ENCODE data around the gene HINFP. TPM values are rescaled to one million over a fixed set of nuclear protein-coding genes. Genes with fewer than 3 reads are reported as not detected.

Gene HINFP
- total and polyA plus RNA-seq, 2 of the 8 experiments (the other 6 are each of a cell fraction or from before 2014, with no cell fraction given) = 35.0 to 37.3 TPM

GRCh38 chr11:119089319-119089718 is 32.1 kb upstream of the HINFP start:
- H3K14ac ChIP-seq (ENCODE audit: insufficient read length) = no peak overlapping the region
- H2BK12ac ChIP-seq (ENCODE audit: low read depth, low read length) = no peak overlapping the region
- H2BK5ac ChIP-seq (ENCODE audit: low read depth, low read length) = no peak overlapping the region
- no peak overlapping the region; a peak in 1 of 7 replicates for H3K9ac ChIP-seq (replicated peaks in 1 of 4; ENCODE audit: extremely low read depth in 1 of 4, low read depth in 3 of 4, low read length in 3 of 4)
- H3K4me2 ChIP-seq (ENCODE audit: insufficient read depth in 1 of 2, low read depth in 2 of 2, low read length in 2 of 2) = no peak overlapping the region
- WGBS, 2 experiments (ENCODE audit: extremely low coverage in 1 of 2, insufficient coverage in 1 of 2, insufficient read length in 1 of 2, insufficient replicate concordance in 2 of 2, low coverage in 1 of 2, low lambda C conversion rate in 2 of 2, missing lambda C conversion rate in 1 of 2) = 82% methylated on average over 1 of the region's 1 CpG; no CpG with 5 or more reads in 1 of the 2 experiments
- H3K36me3 ChIP-seq (ENCODE audit: control insufficient read depth in 2 of 4, insufficient read depth in 4 of 4, low read length in 3 of 4) = peaks cover 3 to 40% (median 14%) of the 10 kb centered on the region in 4 experiments; a peak in 5 of 8 replicates
- H3K79me2 ChIP-seq (ENCODE audit: control insufficient read depth in 1 of 2, insufficient read depth in 2 of 2, low read length in 2 of 2) = peaks cover 18 to 41% of the 10 kb centered on the region in 2 experiments
- H3K27me3 ChIP-seq (replicated peaks in 1 of 4; ENCODE audit: control insufficient read depth in 3 of 4, extremely low read depth in 1 of 4, insufficient read depth in 3 of 4, low read length in 3 of 4) = no peaks in the 10 kb centered on the region
- no peak overlapping the region for H2AK5ac ChIP-seq (ENCODE audit: low read depth, low read length)
- no peak overlapping the region for H2AFZ ChIP-seq (ENCODE audit: low read length)
- DNase-seq (ENCODE audit: low read depth in 1 of 2, low spot score in 2 of 2) (no peak), FAIRE-seq (no peak)
- H3K4me3 ChIP-seq (ENCODE audit: extremely low read depth in 1 of 4, insufficient read depth in 2 of 4, low read depth in 3 of 4, low read length in 4 of 4) = no peak overlapping the region
- peaks cover 9% of the 10 kb centered on the region; the same call in 1 of the 2 replicates for H3K23me2 ChIP-seq (ENCODE audit: low read depth, low read length)
- H3K18ac ChIP-seq (ENCODE audit: extremely low read depth, low read length) = no peak overlapping the region
- no peak overlapping the region for H4K91ac ChIP-seq (replicated peaks; ENCODE audit: insufficient read length, low read length)
- TF ChIP-seq POU5F1 (IDR thresholded peaks at IDR 0.05; ENCODE audit: low read depth, low read length) (no peak), ASH2L (IDR thresholded peaks at IDR 0.05; ENCODE audit: low read length) (no peak), RFX5 (IDR thresholded peaks at IDR 0.05; ENCODE audit: borderline replicate concordance, low read depth, low read length) (no peak), SIRT6 (IDR thresholded peaks at IDR 0.05; ENCODE audit: low read length) (no peak), SIN3A (conservative IDR thresholded peaks at IDR 0.05 in 1 of 2, IDR thresholded peaks at IDR 0.05 in 1 of 2; ENCODE audit: low read depth in 1 of 2, low read length in 2 of 2) (no peak), CREB1 (IDR thresholded peaks at IDR 0.05) (no peak), TAF1 (IDR thresholded peaks at IDR 0.05; ENCODE audit: low read depth, low read length) (no peak), YY1 (IDR thresholded peaks at IDR 0.05; ENCODE audit: low read depth, low read length) (no peak), CEBPB (IDR thresholded peaks at IDR 0.05; ENCODE audit: low read depth, low read length) (no peak), MAFK (IDR thresholded peaks at IDR 0.05; ENCODE audit: low read depth, low read length) (no peak), RAD21 (IDR thresholded peaks at IDR 0.05 in 1 of 2, conservative IDR thresholded peaks at IDR 0.05 in 1 of 2; ENCODE audit: low read depth in 2 of 2, low read length in 2 of 2) (no peak), SP2 (IDR thresholded peaks at IDR 0.05; ENCODE audit: low read length) (no peak), JUND (IDR thresholded peaks at IDR 0.05; ENCODE audit: low read length) (no peak)
- H3K23ac ChIP-seq (ENCODE audit: insufficient read length) = no peak overlapping the region
- ChIA-PET CTCF (ENCODE audit: partially characterized antibody) (interaction anchor here (0.6 kb wide), 1 partner anchor 82 kb away, joined by 3 read pairs; no protein-coding TSS in a partner anchor), POLR2A (ENCODE audit: partially characterized antibody) (interaction anchor here (0.6 to 9.2 kb wide), 5 partner anchors 7 to 1393 kb away, joined by 3 to 141 read pairs (median 4); partner anchors contain the start of gene C2CD2L)
- no peaks in the 10 kb centered on the region for H3K9me3 ChIP-seq (ENCODE audit: insufficient read depth in 2 of 2, low read depth in 1 of 2, low read length in 1 of 2)
- H3K4ac ChIP-seq (replicated peaks; ENCODE audit: insufficient read length, low read depth, low read length) = no peak overlapping the region
- H4K5ac ChIP-seq (ENCODE audit: insufficient read length, low read depth, low read length) = no peak overlapping the region
- no peak overlapping the region for H2BK120ac ChIP-seq (replicated peaks; ENCODE audit: low read depth, low read length)
- H3K79me1 ChIP-seq (ENCODE audit: low read depth, low read length) = peaks cover 16% of the 10 kb centered on the region
- H3K56ac ChIP-seq (replicated peaks; ENCODE audit: insufficient read length, low read depth, low read length) = no peak overlapping the region
- H2BK20ac ChIP-seq (ENCODE audit: low read length) = no peak overlapping the region
- no peak overlapping the region for H3K27ac ChIP-seq (ENCODE audit: low read depth, low read length)
- H4K8ac ChIP-seq (ENCODE audit: extremely low read depth, insufficient read depth, low read length) = no peak overlapping the region
- H2BK15ac ChIP-seq (ENCODE audit: low read length) = no peak overlapping the region
- peaks cover 0 to 16% (median 4%) of the 10 kb centered on the region in 4 experiments; a peak in 6 of 7 replicates for H3K4me1 ChIP-seq (replicated peaks in 1 of 4; ENCODE audit: control insufficient read depth in 3 of 4, insufficient read depth in 4 of 4, low read length in 3 of 4)
- H4K20me1 ChIP-seq (replicated peaks in 1 of 2; ENCODE audit: control insufficient read depth in 1 of 2, insufficient read depth in 2 of 2, low read length in 2 of 2) = peaks cover 17% of the 10 kb centered on the region in 2 experiments

Measured in H1 (cell line).